Measurements from ENCODE around the gene MMP3. TPM values are rescaled to one million over a fixed set of nuclear protein-coding genes. Genes with fewer than 3 reads are reported as not detected.

Gene MMP3
- total RNA-seq, 2 experiments from 2014 or later: not detected

DNA sequence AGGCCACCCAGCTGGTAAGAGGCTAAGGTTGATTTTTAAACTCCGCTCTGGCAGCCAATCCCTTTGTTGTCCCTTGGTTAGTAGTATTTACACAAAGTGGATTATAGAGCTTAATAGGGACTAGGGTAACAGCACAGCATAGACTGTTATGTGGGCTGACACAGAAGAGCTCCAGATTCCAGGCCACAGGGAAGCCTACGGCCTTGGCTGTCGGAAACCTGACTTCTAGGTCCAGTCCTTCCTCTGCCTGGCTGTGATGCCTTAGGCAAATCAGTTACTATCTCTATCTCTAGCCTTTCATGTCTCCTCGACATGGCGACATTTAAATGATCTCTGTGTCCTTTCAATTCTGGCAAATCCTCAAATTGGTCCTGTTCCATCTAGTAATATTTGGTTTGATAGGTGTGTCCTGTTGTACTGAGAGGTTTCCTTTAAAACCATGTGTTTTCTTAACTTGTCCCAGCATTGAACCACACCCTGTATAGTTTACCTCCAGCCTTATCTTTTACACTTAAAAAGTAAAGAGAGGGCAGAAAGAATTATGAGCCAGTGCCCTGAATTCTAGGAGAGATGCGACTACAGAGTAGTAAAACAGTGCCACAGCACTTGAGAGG lies 49.6 kb downstream of the MMP3 start:
- ChIA-PET POLR2A (no interaction called here), CTCF (no interaction called here)

GRCh38 chr11:102792604-102793003 lies 50.8 kb downstream of the MMP3 start:
- ChIA-PET POLR2A (no interaction called here), CTCF (no interaction called here)

- CTCF ChIA-PET: no interaction called here
- POLR2A ChIA-PET: no interaction called here
Measured at GRCh38 chr11:102791271-102792036, 52.0 kb downstream of the MMP3 start.

GRCh38 chr11:102788334-102788995 lies 54.9 kb downstream of the MMP3 start:
- ChIA-PET CTCF (no interaction called here), POLR2A (no interaction called here)

Other genes starting within 250 kb of the MMP3 start
- not detected for gene MMP20, start 218.3 kb downstream of the MMP3 start, total RNA-seq
- gene MMP27, start 137.8 kb downstream of the MMP3 start, total RNA-seq: not detected
- not detected for gene MMP8, start 118.7 kb downstream of the MMP3 start, total RNA-seq
- not detected for gene MMP10, start 63.0 kb downstream of the MMP3 start, total RNA-seq
- gene MMP1, start 45.4 kb downstream of the MMP3 start, total RNA-seq: not detected
- gene MMP12, start 31.4 kb upstream of the MMP3 start, total RNA-seq: not detected
- not detected for gene MMP13, start 112.1 kb upstream of the MMP3 start, total RNA-seq
- 100 to 1,000 TPM in 1 of 2 experiments, 10 to 100 TPM in 1; 99.0 to 102 TPM for gene DCUN1D5, start 248.6 kb upstream of the MMP3 start, total RNA-seq

All from activated CD8-positive, alpha-beta memory T cell treated with anti-CD3 and anti-CD28 coated beads for 36 hours (primary cell).